GM18858 (cell line): ENCODE data around the gene STX16.

Experiments
- ATAC-seq: cut with Tn5 transposase; IDR thresholded peaks from one replicate; pipeline ENCODE4 v1.9.1; 2021; ENCODE audit not compliant: unreplicated experiment

STX16 gene

GRCh38 chr20:58675146-58675584, 24.1 kb downstream of the STX16 start:
- ATAC-seq: no peak

- no peak for ATAC-seq
Observed at GRCh38 chr20:58675641-58676040, 24.6 kb downstream of the STX16 start.

GRCh38 chr20:58676161-58676560, 25.1 kb downstream of the STX16 start:
- ATAC-seq: no peak

DNA sequence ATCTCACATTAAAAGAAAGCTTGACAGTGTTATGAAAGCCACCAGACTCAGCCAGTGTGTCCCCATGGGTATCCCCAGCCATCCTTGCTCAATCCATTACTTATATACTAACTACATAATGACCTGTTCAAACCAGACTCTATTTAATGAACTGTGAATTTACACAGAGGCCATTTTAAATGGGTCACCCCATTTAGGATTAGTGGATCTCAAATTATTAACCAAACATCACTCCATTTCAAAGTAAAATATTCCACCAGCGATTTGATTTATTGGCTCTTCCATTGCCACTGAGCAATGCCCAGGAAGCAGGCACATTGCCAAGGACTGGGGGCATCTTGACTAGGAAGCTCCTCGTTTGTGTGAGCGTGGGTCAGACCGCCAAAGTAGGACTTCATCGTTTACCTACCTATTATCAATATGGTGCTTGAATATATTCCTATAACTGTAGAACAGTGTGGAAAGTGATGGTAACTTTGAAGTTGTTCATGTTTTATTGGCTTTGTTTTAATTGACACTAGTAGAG, 26.1 kb downstream of the STX16 start:
- ATAC-seq: no peak

GRCh38 chr20:58677808-58678207, 26.7 kb downstream of the STX16 start:
- ATAC-seq: no peak

DNA sequence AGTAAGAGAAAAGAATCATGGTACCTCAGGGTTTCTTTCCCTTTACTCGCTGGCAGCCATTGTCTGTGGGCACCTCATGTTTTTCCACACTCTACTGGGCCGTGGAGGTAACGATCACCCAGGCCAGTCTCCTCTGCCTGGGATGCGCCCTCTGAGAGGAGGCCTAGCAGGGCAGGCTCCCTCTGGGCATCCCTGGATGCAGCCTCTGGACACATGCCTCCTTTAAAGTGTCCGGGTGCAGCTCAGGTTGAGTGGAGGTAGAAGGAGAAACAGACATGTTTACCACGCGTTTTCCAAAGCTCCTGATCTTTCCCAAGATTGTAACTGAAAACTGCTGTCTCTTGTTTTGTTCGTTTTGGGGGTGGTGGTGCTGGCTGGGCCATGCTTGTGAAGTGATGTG, 27.7 kb downstream of the STX16 start:
- ATAC-seq: no peak

- no peak for ATAC-seq
Observed at GRCh38 chr20:58682656-58683531, 31.8 kb downstream of the STX16 start.

GRCh38 chr20:58684291-58684690, 33.2 kb downstream of the STX16 start:
- ATAC-seq: no peak

DNA sequence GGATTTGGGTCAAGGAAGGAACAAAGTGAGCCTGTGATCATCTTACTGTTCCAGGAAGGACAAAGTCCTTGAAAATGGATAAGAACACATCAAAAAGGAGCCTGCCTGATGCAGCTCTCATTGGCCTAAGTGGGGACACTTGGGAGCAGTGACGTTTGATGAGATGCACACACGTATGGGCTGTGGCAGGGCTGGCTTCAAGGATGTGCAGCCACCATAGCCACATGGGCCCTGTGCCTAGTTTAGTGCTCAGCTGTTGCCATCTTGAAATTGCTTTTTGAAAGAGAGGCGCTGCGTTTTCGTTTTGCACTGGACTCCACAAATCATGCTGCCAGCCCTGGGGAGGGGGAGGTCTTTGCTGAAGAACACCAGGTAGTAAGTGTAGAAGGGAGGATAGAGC, 34.9 kb downstream of the STX16 start:
- no peak for ATAC-seq

DNA sequence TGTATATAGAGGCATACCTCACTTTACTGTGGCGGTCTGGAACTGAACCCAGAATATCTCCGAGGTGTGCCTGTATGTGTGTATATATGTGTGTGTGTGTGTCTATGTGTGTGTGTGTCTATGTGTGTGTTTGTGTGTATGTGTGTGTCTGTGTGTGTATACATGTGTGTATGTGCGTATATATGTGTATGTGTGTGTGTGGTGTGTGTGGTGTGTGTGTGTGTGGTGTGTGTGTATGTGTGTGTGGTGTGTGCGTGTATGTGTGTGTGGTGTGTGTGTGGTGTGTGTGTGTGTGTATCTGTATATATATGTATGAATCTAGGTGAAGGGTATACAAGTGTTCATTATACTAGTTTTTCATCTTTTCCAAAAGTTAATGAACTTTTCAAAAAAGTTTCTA, 37.3 kb downstream of the STX16 start:
- no peak for ATAC-seq

GRCh38 chr20:58688840-58689239, 37.8 kb downstream of the STX16 start:
- ATAC-seq: no peak

- no peak for ATAC-seq
Observed at GRCh38 chr20:58690396-58691135, 39.5 kb downstream of the STX16 start.

DNA sequence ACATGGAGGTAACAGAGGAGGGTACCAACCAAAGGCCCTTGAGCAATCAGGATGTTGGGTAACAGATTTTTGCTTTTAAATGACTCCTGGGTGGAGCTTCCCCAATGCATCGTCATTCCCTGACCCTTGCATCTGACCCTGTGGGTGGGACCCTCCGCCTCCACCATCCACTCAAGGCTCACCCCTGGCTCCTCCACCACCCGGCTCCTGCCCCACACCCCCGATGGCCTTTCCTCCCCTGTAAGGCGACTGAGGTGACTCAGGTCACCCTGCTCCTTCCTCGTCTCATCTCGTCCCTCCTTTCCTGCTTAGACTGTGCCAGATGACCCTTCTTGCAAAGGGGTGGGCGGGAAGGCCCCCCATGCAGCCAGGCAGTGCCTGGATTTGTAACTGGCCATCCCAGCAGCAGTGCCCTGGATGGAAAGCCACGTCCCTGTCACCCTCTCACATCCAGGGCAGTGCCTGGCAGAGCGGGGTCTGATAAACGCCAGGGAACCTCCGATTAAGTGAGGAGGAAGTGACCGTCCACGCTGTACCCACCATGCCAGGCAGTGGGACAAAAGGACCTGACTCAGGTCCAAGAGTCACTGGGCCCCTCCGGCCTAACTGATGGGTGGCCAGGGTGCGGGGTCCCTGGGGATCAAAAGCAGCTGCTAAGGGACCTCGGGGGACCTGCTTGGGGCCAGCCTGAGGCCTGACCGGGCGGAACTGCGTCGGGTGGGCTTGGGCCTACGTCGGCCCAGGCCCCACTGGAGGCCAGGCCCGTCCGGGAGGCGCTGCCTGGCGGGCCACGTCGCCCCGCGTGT, 40.9 kb downstream of the STX16 start:
- no peak for ATAC-seq

DNA sequence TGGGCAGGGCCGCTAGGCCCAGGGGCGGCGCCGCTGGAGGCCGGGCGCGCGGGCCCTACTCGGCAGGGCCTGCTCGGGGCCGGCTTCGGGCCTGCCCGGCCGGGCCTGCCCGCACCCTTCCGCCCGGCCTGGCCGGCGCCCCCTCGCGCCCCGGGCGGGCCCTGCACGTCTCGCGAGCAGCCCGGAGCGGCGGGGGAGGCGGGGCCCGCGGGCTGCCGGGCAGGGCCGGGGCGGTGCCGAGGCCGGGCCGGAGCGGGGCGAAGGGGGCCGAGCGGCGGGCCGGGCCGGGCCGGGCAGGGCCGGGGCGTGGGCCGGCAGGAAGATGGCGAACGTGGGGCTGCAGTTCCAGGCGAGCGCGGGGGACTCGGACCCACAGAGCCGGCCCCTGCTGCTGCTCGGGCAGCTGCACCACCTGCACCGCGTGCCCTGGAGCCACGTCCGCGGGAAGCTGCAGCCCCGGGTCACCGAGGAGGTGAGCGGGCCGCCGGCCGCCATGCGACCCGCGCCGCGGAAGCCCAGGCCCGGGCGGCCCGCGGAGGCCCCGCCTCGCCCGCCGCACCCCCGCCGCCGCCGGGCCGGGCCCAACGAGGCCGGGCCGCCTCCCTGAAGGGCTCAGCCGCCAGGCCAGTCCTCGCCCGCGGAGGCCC, 41.6 kb downstream of the STX16 start, which contains the start of gene NPEPL1:
NPEPL1 (plus strand) TSS at position 222 of the 647 bp plus-strand sequence; CDS start at position 323, 101 bp downstream.
- peak; percentile 75 for ATAC-seq

DNA sequence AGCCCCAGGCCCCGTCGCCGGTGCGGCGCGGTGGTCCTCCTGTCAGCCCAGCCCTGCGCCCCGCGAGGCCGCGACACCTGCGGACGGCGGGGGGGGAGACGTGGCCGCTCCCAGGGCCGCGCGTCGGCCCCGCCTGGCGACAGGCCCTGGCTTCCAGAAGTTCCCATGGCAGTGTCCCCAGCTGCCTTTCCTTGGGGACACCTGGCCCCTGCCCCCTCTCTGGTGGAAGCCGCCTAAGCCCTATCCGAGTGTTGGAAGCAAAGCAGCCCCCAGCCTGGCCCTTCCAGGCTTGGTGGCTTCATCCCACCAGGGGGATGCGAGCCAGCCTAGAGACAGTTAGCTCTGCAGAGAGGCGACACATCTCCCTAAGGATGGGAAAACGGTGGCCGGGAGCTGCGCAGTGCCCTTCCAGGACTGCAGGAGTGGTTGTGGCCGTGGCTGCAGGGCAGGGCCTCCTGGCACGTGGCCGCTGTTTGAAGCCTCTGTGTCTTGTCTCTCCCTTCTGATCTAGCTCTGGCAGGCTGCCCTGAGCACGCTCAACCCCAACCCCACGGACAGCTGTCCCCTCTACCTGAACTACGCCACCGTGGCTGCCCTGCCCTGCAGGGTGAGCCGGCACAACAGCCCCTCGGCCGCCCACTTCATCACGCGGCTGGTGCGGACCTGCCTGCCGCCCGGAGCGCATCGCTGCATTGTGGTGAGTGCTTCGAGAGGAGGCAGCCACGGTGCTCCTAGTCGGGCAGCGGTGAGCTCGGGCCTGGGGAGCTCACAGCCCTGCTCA, 42.3 kb downstream of the STX16 start:
- ATAC-seq: no peak

DNA sequence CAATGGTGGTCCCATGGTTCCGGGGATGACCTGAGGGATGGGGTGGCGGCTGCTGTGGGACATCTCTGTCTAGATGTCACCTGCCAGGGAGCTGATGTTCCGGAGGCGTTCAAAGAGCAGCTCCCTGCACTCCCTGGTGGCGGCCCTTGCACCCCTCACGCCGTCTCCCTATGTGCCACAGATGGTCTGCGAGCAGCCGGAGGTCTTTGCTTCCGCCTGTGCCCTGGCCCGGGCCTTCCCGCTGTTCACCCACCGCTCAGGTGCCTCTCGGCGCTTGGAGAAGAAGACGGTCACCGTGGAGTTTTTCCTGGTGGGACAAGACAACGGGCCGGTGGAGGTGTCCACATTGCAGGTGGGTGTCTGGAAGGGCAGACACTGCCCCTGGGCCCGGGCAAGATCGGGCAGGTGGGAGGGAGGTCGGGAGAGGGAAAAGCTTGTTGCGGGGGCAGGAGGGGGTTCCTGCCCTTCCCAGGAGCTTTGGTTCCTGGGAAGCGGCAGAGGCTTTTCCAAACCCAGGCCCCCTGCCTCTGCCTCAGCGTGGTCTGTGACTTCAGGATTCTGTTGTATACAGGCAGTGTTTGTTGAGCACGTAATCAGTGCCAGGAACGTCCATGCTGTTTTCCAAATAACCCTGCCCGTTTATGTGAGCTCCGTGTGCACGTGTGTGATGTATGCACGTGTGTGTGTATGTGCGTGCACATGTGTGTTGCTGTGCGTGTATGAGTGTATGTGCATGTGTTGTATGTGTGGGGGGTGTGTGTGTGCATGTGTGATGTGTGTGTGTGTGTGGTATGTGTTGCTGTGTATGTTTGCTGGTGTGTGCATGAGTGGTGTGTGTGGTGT, 43.4 kb downstream of the STX16 start:
- ATAC-seq: no peak

- no peak for ATAC-seq
Observed at GRCh38 chr20:58695084-58695722, 44.1 kb downstream of the STX16 start.

DNA sequence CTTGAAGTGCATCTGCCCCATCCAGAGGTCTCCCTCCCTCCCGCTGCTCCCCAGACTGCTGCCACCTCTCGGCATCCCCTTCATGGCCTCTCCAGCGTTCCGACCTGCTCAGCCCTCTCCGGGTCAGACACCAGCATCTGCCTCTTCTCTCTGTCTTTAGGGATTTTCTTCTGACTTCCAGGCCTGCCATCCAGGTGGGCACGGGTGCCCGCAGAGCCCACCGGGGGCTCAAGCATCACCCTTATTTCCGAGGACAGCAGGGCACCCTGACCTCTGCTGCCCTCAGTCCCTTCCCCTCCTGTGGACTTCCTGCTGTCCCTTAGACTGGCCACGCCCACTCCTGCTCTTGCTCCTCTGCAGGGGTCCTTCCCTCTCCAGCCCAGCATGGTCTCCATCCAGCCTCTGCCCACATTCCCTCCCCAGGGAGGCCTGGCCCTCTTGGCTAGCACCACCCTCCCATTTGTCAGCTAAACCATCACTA, 44.9 kb downstream of the STX16 start:
- ATAC-seq: no peak
